Measurements from ENCODE around the gene HPD.

DNA sequence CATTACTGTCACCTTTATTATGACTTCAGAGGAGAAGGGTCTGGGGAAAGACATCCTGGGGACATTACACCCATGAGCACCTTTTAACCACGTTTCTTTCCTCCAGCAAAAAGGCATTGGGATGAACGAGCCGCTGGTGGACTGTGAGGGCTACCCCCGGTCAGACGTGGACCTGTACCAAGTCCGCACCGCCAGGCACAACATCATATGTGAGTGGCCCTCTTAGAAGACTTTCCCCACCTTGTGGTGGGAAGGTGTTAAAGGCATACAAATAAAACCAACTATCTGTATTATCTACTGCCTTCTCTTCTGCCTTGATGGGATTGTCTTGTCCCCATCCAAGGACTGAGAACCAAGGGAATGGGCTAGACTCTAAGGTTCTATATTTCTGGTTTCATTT lies 36.0 kb upstream of the HPD start:
- TF ChIP-seq POLR2A (IDR thresholded peaks at IDR 0.05), result no peak
- TF ChIP-seq, protein P1, sequence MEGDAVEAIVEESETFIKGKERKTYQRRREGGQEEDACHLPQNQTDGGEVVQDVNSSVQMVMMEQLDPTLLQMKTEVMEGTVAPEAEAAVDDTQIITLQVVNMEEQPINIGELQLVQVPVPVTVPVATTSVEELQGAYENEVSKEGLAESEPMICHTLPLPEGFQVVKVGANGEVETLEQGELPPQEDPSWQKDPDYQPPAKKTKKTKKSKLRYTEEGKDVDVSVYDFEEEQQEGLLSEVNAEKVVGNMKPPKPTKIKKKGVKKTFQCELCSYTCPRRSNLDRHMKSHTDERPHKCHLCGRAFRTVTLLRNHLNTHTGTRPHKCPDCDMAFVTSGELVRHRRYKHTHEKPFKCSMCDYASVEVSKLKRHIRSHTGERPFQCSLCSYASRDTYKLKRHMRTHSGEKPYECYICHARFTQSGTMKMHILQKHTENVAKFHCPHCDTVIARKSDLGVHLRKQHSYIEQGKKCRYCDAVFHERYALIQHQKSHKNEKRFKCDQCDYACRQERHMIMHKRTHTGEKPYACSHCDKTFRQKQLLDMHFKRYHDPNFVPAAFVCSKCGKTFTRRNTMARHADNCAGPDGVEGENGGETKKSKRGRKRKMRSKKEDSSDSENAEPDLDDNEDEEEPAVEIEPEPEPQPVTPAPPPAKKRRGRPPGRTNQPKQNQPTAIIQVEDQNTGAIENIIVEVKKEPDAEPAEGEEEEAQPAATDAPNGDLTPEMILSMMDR (IDR thresholded peaks at IDR 0.05), result peak; percentile 24 to 55 (median 41)

All from uterus (tissue), 2 donors.